Mucosa of descending colon (tissue), 3 donors: ENCODE results near the gene CHAC1. TPM values are rescaled to one million over a fixed set of nuclear protein-coding genes. Genes with fewer than 3 reads are reported as not detected.

Experiments
- ATAC-seq: fragments of 200-7000 bp; cut with Tn5 transposase; one replicate; pipeline ENCODE4 v1.9.1; 2020; ENCODE audit warnings: mild to moderate bottlenecking, moderate library complexity
- DNase-seq, 3 donors: peaks; one replicate each; pipeline ENCODE4 v3.0.0-alpha.2; 2020
- H3K36me3 ChIP-seq: fragments of 200-600 bp; one replicate; pipeline ENCODE4 v1.8.0; 2021; ENCODE audit warnings: low read depth, mild to moderate bottlenecking
- H3K4me1 ChIP-seq: fragments of 200-600 bp; one replicate; pipeline ENCODE4 v1.8.0; 2021; ENCODE audit warnings: low read depth, mild to moderate bottlenecking
- H3K4me3 ChIP-seq: fragments of 200-600 bp; one replicate; pipeline ENCODE4 v1.8.0; 2021; ENCODE audit warnings: mild to moderate bottlenecking
- H3K9me3 ChIP-seq: fragments of 200-600 bp; one replicate; pipeline ENCODE4 v1.8.0; 2021; ENCODE audit warnings: mild to moderate bottlenecking
- intact Hi-C, 2 donors: fragments of 100-400 bp; cut with DNase I in 1 of 2; cut with micrococcal nuclease in 1 of 2; formaldehyde crosslinking; loops; one replicate each; pipeline versions ENCODE4 v1.11.0 to v1.11.1; 2022; cut with DNase I, micrococcal nuclease
- total RNA-seq, 3 donors: library from RNA; stranded (reverse); fragmentation: NEBNext Ultra II Directional in 2 of 3; extraction: Animal tissue kit (Norgen Biotek cat#: 25700) in 2 of 3; gene quantifications; one replicate each; pipeline versions ENCODE4 v1.2.1 to v1.2.4, GENCODE V29; 2021 to 2023
- TF ChIP-seq, protein P1 (sequence below): fragments of 200-600 bp; IDR thresholded peaks from one replicate; pipeline ENCODE4 v1.8.0; 2022; ENCODE audit warnings: antibody characterized with exemption, mild to moderate bottlenecking
- donor health status: DM: no; HTN: no; CAD: no; lungs with moderate emphysema.
- donor health status: DM: no; HTN: no; CAD: no.
- donor health status: DM: no; HTN: yes; CAD: no.

Gene CHAC1
- total RNA-seq, 3 donors from 2014 or later, result 0.69 to 3.1 (median 2.6) TPM

DNA sequence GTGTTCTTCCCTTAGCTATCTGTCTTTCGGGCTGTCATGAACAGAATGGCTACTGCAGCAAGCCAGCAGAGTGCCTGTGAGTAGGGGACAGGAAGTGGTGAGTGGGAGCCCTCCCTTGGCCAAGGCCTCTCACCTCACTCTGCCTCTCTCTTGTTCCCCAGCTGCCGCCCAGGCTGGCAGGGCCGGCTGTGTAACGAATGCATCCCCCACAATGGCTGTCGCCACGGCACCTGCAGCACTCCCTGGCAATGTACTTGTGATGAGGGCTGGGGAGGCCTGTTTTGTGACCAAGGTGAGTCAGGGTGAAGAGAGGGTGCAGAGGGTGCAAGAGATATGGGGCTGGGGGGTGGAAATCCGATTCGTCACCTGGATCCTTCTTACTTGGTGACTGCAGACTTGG lies 21.1 kb upstream of the CHAC1 start:
- ATAC-seq, result peak; percentile 9
- H3K4me3 ChIP-seq, result no peak overlapping the region
- TF ChIP-seq, protein P1, sequence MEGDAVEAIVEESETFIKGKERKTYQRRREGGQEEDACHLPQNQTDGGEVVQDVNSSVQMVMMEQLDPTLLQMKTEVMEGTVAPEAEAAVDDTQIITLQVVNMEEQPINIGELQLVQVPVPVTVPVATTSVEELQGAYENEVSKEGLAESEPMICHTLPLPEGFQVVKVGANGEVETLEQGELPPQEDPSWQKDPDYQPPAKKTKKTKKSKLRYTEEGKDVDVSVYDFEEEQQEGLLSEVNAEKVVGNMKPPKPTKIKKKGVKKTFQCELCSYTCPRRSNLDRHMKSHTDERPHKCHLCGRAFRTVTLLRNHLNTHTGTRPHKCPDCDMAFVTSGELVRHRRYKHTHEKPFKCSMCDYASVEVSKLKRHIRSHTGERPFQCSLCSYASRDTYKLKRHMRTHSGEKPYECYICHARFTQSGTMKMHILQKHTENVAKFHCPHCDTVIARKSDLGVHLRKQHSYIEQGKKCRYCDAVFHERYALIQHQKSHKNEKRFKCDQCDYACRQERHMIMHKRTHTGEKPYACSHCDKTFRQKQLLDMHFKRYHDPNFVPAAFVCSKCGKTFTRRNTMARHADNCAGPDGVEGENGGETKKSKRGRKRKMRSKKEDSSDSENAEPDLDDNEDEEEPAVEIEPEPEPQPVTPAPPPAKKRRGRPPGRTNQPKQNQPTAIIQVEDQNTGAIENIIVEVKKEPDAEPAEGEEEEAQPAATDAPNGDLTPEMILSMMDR, result no peak

GRCh38 chr15:40932649-40933516 lies 20.4 kb upstream of the CHAC1 start:
- Histone ChIP-seq H3K4me1 (peaks cover 38% of the 10 kb centered on the region), H3K36me3 (no peaks in the 10 kb centered on the region), H3K9me3 (no peaks in the 10 kb centered on the region), H3K4me3 (no peak overlapping the region)
- ATAC-seq (peak; percentile 68), DNase-seq (peak; percentile 77 to 84 (median 78))
- TF ChIP-seq, protein P1, result no peak
- intact Hi-C loops, result no loop called here

More for the DNA sequence above, 21.1 kb upstream of the CHAC1 start:
- Histone ChIP-seq H3K9me3 (no peaks in the 10 kb centered on the region), H3K4me1 (peaks cover 45% of the 10 kb centered on the region), H3K36me3 (no peaks in the 10 kb centered on the region)
- intact Hi-C loops, result no loop called here
- peak in 2 of 3 donors; percentile 65 to 68 for DNase-seq

DNA sequence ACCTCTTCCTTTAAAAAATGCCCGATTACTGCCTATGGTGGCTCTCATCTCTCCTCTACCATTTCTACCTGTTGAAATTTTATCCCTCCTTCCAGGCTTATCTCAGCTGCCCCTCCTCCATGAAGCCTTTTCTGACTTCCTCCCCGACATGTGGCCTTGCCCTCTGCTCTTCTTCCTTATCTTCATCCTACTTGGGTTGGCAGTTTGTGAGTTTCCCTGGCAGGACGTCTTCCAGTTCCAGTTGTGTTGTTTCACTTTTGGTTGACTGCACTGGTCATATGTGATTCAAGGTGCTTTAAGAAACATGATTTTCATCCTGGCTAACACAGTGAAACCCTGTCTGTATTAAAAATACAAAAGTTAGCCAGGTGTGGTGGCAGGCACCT lies 19.8 kb upstream of the CHAC1 start:
- peaks cover 32% of the 10 kb centered on the region for H3K4me1 ChIP-seq
- DNase-seq (peak in 1 of 3 donors; percentile 69), ATAC-seq (peak; percentile 25)
- TF ChIP-seq, protein P1, result no peak
- H3K4me3 ChIP-seq, result no peak overlapping the region
- no peaks in the 10 kb centered on the region for H3K9me3 ChIP-seq
- H3K36me3 ChIP-seq, result no peaks in the 10 kb centered on the region
- intact Hi-C loops, result no loop called here

DNA sequence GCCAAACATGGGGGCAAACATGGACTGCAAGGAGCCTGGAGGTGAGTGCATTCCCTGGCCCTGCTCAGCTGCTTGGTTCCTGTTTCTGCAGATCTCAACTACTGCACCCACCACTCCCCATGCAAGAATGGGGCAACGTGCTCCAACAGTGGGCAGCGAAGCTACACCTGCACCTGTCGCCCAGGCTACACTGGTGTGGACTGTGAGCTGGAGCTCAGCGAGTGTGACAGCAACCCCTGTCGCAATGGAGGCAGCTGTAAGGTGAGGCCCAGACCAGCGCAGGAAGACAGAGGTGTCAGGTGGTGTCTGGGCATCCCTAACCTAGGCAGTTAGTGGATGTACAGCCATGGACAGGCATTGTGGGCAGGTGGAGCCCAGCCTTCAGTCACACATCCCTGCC lies 18.8 kb upstream of the CHAC1 start:
- no peak for DNase-seq

DNA sequence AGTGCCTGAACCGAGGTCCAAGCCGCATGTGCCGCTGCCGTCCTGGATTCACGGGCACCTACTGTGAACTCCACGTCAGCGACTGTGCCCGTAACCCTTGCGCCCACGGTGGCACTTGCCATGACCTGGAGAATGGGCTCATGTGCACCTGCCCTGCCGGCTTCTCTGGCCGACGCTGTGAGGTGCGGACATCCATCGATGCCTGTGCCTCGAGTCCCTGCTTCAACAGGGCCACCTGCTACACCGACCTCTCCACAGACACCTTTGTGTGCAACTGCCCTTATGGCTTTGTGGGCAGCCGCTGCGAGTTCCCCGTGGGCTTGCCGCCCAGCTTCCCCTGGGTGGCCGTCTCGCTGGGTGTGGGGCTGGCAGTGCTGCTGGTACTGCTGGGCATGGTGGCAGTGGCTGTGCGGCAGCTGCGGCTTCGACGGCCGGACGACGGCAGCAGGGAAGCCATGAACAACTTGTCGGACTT lies 17.0 kb upstream of the CHAC1 start:
- ATAC-seq, result no peak
- no peak for DNase-seq
- intact Hi-C loops, result no loop called here
- no peaks in the 10 kb centered on the region for H3K9me3 ChIP-seq
- TF ChIP-seq, protein P1, result no peak
- H3K4me1 ChIP-seq, result peaks cover 4% of the 10 kb centered on the region
- no peak overlapping the region for H3K4me3 ChIP-seq
- no peaks in the 10 kb centered on the region for H3K36me3 ChIP-seq

More for the DNA sequence above, 18.8 kb upstream of the CHAC1 start:
- intact Hi-C loops, result no loop called here
- H3K4me3 ChIP-seq, result no peak overlapping the region
- H3K4me1 ChIP-seq, result peaks cover 22% of the 10 kb centered on the region
- H3K36me3 ChIP-seq, result no peaks in the 10 kb centered on the region
- H3K9me3 ChIP-seq, result no peaks in the 10 kb centered on the region
- TF ChIP-seq, protein P1, result no peak
- ATAC-seq, result no peak
